Measurements from ENCODE around the gene RHEBL1. TPM values are rescaled to one million over a fixed set of nuclear protein-coding genes. Genes with fewer than 3 reads are reported as not detected.

Gene RHEBL1
- total RNA-seq, 1 experiment from 2014 or later, result 9.0 TPM

DNA sequence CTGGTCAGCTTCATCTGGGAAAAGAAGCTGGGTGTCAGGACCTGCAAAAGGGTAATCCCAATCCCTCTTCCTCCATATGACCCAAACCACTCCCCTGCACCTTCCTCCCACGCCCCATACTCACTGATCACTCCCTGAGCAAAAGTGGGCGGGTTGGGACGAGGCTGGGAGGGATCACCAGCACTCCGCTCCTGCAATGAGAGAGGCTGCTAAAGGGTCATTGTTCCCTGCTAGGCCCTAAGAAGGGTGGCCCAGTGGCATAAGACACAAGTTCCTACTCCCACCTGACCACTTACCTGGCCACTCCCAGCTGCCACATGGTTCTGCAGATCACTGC, 35.5 kb downstream of the RHEBL1 start (continued):
- TF ChIP-seq, protein P1, sequence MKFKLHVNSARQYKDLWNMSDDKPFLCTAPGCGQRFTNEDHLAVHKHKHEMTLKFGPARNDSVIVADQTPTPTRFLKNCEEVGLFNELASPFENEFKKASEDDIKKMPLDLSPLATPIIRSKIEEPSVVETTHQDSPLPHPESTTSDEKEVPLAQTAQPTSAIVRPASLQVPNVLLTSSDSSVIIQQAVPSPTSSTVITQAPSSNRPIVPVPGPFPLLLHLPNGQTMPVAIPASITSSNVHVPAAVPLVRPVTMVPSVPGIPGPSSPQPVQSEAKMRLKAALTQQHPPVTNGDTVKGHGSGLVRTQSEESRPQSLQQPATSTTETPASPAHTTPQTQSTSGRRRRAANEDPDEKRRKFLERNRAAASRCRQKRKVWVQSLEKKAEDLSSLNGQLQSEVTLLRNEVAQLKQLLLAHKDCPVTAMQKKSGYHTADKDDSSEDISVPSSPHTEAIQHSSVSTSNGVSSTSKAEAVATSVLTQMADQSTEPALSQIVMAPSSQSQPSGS (CRISPR knock-in tag; IDR thresholded peaks at IDR 0.05; ENCODE audit: borderline replicate concordance, low read depth), result no peak
- TF ChIP-seq NFATC4 (CRISPR knock-in tag; IDR thresholded peaks at IDR 0.05), result no peak
- TF ChIP-seq NR3C1 (CRISPR knock-in tag; conservative IDR thresholded peaks at IDR 0.05; ENCODE audit: low read depth), result no peak
- TF ChIP-seq, protein P2, sequence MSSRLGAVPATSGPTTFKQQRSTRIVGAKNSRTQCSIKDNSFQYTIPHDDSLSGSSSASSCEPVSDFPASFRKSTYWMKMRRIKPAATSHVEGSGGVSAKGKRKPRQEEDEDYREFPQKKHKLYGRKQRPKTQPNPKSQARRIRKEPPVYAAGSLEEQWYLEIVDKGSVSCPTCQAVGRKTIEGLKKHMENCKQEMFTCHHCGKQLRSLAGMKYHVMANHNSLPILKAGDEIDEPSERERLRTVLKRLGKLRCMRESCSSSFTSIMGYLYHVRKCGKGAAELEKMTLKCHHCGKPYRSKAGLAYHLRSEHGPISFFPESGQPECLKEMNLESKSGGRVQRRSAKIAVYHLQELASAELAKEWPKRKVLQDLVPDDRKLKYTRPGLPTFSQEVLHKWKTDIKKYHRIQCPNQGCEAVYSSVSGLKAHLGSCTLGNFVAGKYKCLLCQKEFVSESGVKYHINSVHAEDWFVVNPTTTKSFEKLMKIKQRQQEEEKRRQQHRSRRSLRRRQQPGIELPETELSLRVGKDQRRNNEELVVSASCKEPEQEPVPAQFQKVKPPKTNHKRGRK (CRISPR knock-in tag; IDR thresholded peaks at IDR 0.05; ENCODE audit: borderline replicate concordance), result no peak
- TF ChIP-seq MXD4 (CRISPR knock-in tag; IDR thresholded peaks at IDR 0.05; ENCODE audit: borderline replicate concordance), result no peak
- TF ChIP-seq FOXK1 (CRISPR knock-in tag; IDR thresholded peaks at IDR 0.05), result no peak
- TF ChIP-seq, protein P3, sequence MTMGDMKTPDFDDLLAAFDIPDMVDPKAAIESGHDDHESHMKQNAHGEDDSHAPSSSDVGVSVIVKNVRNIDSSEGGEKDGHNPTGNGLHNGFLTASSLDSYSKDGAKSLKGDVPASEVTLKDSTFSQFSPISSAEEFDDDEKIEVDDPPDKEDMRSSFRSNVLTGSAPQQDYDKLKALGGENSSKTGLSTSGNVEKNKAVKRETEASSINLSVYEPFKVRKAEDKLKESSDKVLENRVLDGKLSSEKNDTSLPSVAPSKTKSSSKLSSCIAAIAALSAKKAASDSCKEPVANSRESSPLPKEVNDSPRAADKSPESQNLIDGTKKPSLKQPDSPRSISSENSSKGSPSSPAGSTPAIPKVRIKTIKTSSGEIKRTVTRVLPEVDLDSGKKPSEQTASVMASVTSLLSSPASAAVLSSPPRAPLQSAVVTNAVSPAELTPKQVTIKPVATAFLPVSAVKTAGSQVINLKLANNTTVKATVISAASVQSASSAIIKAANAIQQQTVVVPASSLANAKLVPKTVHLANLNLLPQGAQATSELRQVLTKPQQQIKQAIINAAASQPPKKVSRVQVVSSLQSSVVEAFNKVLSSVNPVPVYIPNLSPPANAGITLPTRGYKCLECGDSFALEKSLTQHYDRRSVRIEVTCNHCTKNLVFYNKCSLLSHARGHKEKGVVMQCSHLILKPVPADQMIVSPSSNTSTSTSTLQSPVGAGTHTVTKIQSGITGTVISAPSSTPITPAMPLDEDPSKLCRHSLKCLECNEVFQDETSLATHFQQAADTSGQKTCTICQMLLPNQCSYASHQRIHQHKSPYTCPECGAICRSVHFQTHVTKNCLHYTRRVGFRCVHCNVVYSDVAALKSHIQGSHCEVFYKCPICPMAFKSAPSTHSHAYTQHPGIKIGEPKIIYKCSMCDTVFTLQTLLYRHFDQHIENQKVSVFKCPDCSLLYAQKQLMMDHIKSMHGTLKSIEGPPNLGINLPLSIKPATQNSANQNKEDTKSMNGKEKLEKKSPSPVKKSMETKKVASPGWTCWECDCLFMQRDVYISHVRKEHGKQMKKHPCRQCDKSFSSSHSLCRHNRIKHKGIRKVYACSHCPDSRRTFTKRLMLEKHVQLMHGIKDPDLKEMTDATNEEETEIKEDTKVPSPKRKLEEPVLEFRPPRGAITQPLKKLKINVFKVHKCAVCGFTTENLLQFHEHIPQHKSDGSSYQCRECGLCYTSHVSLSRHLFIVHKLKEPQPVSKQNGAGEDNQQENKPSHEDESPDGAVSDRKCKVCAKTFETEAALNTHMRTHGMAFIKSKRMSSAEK (CRISPR knock-in tag; IDR thresholded peaks at IDR 0.05; ENCODE audit: borderline replicate concordance), result no peak
- TF ChIP-seq, protein P4, sequence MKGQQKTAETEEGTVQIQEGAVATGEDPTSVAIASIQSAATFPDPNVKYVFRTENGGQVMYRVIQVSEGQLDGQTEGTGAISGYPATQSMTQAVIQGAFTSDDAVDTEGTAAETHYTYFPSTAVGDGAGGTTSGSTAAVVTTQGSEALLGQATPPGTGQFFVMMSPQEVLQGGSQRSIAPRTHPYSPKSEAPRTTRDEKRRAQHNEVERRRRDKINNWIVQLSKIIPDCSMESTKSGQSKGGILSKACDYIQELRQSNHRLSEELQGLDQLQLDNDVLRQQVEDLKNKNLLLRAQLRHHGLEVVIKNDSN (CRISPR knock-in tag; IDR thresholded peaks at IDR 0.05), result no peak

- ChIA-PET CTCF (interaction anchor here (0.6 to 3.8 kb wide), 6 partner anchors 10 to 143 kb away, joined by 3 to 23 read pairs (median 5); no protein-coding TSS in a partner anchor), POLR2A (interaction anchor here (1.4 kb wide), 1 partner anchor 10 kb away, joined by 3 read pairs; no protein-coding TSS in a partner anchor)
- H3K27me3 Mint-ChIP-seq (ENCODE audit: low read depth), result no peaks in the 10 kb centered on the region
- H3K9me3 Mint-ChIP-seq, result no peaks in the 10 kb centered on the region
- no peak overlapping the region for H3K4me3 Mint-ChIP-seq
- no peaks in the 10 kb centered on the region for H3K4me1 Mint-ChIP-seq
- no peak for ATAC-seq
- TF ChIP-seq, protein P4 (CRISPR knock-in tag; IDR thresholded peaks at IDR 0.05), result no peak
- no peak for TF ChIP-seq NR3C1 (CRISPR knock-in tag; conservative IDR thresholded peaks at IDR 0.05; ENCODE audit: low read depth)
- TF ChIP-seq CREM (CRISPR knock-in tag; IDR thresholded peaks at IDR 0.05), result no peak
- TF ChIP-seq TEAD4 (CRISPR knock-in tag; IDR thresholded peaks at IDR 0.05), result no peak
- no peak for TF ChIP-seq MYBL2 (CRISPR knock-in tag; IDR thresholded peaks at IDR 0.05)
- TF ChIP-seq CREB1 (CRISPR knock-in tag; IDR thresholded peaks at IDR 0.05), result no peak
- TF ChIP-seq E2F5 (CRISPR knock-in tag; IDR thresholded peaks at IDR 0.05), result no peak
- peaks cover 55% of the 10 kb centered on the region for H3K36me3 Mint-ChIP-seq
- no peak overlapping the region for H3K27ac Mint-ChIP-seq
- DNase-seq (ENCODE audit: low spot score), result no peak
These were observed 36.0 kb downstream of the RHEBL1 start for GRCh38 chr12:49033611-49034285.
